Measurements from ENCODE around the gene PLPPR1.
A peak's percentile ranks its signal among the peaks of the same experiment; 100 is the strongest.
"Not testable (repeated sequence)": the region's sequence is repeated elsewhere in the genome, so short reads cannot be mapped to it uniquely, and the experiment has no call there.

Gene PLPPR1

DNA sequence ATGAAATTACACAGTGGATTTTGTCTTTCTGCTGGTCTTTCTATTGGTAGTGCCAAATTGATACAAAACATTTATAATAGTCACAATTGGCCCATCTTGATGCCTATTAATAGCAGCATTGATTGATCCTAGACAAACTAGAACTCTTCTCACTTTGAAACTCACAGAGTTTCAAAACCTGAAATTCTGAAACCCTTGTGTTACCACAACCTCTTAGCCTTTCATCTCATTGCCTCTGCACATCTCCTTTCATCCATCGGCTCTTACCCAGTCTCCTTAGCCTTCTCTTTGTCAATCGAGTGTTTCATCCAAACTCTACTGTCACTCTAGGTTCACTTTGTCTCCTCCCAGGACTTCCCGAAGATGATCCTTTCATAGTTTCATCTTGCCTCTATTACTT lies 22.1 kb downstream of the PLPPR1 start:
- no peak for DNase-seq

DNA sequence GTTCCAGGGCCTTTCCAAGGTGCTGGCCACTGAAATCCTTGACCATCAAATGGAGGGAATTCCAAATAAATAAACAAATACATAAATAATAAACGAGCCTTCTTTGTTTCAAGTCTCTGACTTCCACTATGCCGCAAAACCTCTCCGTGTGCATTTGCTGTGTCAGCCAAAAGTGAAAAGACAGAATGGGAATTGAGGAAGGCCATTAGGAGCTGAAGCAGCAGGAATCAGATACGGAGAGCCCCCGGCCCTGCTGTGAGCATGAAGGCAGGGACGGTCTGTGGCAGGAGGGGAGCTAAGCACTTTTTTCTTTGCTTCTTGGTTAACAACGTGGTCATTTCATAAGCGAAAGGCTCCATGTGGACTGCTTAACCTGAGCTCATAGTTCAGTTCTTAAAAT lies 26.1 kb downstream of the PLPPR1 start:
- DNase-seq = no peak

DNA sequence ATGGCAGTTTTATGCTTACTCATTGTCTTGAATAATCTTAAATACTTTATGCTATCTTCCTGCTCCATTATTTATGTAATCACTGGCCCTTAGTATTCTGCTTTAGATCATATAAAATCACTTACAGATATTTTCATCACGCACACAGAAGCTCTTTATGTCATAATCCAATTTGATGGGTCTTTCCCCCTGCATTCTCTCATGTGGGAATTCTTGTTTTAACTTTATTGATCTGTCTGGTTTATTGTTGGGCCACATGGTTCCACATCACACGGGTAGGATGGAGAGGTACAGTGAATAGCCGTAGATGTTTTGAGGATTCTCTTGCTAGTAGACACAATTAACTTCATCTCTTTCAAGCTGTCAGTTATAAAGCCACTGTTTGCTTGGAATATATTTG lies 27.0 kb downstream of the PLPPR1 start:
- DNase-seq = no peak

DNA sequence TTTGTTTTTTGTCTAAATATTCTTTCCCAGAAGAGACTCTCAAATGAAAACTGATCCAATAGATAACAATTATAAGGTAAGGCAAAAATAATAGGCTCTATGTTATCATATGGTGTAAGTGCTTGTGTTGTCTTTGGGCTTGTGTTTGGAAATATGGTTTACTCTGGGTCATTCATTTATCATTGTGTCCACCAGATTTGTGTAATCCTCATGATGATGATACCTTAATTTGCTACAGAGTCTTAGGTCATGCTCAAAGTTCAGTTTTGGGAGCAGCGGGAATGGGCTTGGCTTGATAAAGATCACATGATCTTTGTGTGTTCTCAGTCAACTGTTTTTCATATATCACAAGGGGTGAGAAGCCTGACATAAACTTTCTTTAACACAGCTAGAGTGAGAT lies 34.2 kb downstream of the PLPPR1 start:
- no peak for DNase-seq

DNA sequence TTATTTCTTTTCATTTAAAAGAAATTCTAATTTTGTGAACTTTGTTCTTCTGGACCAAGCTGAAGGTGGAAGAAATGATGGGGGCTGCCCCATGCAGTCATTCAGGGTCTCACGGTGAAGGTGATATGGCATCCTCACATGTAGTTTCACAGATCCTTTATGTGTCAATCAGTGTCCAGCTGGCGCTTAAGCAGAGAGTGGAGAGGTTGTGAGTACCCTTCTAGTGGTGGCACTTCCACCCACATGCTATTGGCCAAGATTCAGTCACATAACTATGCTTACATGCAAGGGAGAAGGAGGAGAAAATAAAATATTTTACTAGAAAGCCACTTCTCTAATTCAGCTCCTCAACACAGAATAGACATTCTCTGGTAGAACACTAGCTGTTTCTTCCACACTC lies 34.7 kb downstream of the PLPPR1 start:
- DNase-seq = no peak

DNA sequence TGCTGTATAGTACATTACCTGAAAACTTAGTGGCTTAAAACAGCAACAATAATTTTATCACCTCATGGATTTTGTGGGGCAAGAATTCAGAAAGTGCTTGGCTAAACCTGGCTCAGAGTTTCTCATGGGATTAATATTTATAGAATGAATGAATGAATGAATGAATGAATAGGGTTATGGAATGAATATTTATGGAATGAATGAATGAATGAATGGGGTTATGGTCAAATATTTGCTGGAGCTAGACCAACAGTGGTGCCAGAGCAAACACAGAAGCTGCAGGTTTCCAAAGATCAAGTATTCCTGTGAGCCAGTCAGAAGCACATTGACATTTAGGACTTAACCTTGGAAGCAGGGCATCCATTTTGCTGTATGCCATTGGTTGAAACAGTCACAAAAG lies 35.7 kb downstream of the PLPPR1 start:
- no peak for DNase-seq

DNA sequence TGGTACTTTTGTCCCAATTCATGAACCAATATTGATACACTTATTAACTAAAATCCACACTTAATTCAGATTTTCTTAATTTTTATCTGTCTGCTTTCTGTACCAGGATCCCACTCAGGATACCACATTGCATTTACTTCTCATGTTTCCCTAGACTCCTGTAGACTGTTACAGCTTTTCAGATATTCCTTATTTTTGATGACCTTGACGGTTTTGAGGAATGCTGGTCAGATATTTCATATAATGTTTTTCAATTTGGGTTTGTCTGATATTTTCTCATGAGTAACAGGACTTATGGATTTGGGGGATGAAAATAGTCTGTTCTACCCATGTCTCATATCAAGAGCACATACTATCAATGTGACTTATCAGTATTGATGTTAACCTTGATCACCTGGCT lies 37.4 kb downstream of the PLPPR1 start:
- no peak for DNase-seq

DNA sequence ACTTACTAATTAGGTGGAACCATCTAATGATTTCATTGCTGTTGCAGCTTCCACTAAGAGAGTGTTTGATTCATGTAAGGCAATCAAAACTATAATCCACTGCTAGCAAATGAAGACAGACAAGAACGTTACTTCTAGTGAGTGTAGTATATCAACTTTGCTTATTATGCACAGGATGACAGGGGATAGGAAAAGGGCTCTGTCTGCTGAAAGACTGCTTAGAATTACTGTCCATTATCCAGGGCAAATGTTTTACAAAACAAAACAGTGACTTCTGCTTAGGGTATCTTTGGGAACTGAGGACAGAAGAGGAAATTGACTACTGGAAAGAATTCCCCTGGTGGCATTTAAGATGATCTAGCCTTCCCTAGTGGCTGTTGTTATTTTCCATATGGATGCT lies 40.2 kb downstream of the PLPPR1 start:
- DNase-seq = no peak

DNA sequence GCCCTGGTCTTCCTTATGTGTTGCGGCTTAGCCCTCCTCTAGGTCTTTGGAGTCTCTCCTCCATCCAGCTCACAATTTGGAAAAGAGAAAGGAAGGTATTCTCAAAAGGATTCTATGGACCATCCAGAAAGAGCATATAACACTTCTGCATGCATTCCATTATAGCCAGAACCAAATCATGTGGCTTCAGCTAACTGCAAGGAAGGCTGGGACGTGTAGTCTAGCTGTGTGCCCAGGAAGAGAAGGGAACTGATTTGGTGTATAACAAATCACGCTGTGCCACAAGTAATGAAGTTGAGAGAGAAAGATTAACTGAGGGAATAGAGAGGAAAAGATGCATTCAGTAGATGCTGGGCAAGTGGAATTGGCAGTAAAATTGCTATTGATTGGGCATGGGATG lies 43.7 kb downstream of the PLPPR1 start:
- no peak for DNase-seq

DNA sequence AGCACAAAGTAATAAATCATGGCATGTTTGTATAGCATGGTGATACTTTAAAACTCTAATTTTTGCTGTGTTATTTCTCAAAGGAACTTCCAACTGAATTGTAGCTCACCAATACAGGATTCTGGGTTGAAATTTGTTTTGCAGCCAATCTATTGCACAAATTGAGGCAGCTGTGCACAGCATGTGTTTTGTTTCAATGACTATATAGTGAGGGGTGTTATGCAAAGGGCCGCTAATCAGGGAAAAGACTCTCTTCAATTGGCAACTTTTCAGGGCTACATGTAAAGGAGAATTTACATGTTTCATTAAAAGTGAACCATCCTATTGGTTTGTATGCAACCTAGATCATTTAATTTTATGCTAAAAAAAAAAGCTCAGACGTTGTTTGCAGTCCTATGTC lies 44.6 kb downstream of the PLPPR1 start:
- DNase-seq = peak in 2 of 3 experiments; percentile 5 to 58

DNA sequence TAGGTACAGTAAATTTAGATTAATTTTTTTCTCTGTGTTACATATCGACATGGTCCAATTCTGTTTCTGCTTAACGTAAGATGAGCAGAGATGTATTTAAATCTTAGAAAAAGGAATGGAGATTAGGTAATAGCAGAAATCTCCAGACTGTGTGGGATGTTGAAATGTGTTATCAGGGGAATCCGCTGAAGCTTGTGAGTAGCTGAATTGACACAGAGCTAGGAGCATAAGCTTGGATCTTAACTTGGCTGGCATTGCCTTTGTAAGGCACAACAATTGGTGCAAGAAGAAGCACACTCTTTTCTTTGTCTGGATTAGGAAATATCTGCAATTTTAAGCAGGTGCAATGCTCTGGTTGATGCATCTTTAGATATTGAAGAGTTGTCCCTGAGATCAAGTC lies 53.1 kb downstream of the PLPPR1 start:
- DNase-seq = no peak

DNA sequence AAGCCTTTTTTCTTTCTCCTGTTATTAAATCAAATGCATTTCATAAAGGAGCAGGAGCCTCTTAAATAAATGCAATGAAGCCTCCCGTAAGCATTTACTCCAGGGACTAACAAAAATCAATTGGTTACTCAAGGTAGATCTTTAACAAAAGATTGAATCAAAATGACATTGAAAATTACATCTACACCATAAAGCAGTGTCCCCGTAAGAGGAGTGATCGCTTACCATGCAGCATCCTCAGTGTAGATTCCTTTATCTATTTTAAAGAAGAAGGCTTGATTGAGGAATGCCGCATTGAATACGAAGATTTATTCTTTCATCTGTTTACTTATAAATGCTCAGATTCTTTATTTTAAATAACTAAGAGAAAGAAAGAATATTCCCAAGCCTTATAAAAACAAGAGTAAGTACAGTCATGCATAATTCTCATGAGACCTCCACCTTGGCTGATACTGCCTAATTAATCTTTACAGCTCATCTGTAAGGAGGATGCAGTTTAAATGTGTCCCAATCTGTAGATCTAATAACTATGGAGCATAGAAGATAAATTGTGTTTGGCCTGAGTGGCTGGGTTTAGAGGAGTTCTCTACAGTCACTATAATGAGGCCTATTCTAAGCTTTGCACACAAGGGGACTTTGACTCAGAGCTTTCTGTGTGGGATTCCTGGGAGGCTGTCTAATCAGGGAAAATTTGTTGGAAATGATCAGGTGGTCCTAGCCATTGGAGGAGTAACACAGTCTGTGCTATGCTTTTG lies 55.1 kb downstream of the PLPPR1 start:
- DNase-seq = no peak

DNA sequence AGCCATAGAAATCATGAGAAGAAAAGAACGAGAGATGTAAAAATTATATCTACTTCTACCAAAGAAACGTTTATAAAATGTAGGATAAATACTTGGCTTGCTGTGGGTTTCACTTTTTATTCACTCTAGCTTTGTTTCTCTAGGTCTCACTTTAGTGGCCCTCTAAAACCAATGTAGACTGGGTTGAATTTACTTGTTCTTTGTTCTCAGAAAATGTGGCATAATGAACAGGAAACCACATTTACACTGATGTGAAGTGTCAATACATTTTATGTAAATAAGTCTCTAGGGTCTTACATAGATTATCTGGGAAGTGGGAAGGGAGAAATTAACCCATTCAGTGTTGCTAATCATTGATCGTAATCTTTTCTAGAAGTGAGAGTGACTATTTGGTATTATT lies 58.9 kb downstream of the PLPPR1 start:
- peak in 1 of 3 experiments; percentile 24 for DNase-seq

DNA sequence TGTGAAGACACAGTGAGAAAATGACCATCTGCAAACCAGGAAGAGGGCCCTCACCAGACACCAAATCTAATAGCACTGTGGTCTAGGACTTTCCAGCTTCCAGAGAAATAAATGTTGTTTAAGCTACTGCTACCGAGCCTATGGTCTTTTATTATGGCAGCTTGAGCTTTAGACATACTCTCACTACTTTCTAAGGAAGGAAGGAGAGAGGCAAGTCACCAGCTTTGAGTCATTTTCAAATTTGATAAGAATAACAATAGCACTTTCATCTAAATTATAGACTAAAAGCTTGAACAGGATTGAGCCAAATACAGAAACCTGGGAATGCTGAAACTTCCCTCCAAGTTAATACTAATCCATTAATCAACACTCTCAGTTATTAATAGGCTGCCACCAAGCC lies 64.4 kb downstream of the PLPPR1 start:
- no peak for DNase-seq

DNA sequence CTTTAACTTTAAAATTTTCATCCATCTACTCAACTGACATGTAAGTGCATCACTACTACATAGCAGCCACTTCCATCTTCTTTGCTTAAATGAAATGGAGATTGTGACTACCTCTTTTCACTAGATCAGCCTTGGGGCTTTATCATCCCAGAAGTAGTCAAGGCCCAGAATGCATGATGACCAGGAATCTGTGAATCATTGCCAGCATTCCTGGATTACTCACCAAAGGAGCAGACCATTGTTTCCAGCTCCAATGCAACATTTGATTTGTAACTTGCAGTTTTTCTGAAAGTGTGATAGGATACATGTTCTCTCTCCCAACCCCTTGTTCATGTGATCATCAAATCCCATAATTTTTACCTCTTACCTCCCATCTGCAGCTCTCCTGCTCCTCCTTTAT lies 65.1 kb downstream of the PLPPR1 start:
- no peak for DNase-seq

DNA sequence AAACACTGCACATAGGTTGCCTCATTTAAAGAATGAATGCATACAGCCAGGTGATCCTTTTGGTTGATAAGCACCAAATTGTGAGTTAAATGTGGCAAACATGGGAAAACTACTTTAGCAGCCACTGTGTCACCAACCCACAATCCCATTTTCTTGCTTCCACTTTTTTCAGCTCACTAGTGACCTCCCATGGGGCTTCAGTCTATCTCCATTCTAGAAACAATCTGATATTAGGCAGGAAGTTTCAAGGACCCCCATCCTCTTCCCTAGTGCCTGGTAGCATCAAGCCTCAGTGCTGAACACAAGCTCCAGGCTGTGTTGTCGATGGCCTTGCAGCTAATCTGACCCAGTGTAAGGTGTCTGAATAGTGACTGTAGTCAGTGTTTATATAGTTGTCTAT lies 66.2 kb downstream of the PLPPR1 start:
- DNase-seq = no peak

DNA sequence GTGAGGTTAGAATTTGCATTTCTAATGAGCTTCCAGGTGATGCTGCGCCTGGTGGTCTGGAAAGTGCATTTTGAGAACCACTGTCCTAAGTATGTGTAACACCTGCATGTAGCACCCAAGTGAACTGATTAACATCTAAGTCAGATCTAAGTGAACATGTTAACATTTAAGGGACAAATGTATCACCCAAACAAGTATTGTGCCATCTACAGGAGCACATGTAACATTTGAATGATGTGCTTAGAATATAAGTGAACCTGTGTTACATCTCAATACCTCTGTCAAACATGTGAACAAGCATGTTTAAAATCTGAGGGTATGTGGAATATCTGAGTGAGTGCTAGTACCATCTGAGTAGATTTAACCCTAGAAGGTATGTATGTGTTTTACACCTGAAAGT lies 68.7 kb downstream of the PLPPR1 start:
- no peak for DNase-seq

DNA sequence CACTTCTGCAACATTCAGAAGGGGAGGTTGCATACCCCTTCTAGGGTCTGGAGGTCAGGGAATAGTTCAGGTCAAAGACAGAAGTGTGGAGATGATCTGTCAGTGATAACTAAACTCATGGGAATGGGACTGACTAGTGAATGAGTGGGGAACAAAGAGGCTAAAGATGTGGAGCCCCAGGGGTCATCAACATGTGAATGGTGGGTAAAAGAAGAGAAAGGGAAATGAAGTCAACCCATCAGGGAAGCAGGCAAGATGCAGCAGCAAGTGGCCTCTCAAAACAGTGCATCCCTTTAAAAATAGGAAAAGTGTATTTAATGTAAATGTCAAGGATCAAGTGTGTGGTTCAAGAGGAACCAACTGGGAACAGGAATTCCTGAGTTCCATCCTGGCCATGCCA lies 69.9 kb downstream of the PLPPR1 start:
- DNase-seq = no peak

DNA sequence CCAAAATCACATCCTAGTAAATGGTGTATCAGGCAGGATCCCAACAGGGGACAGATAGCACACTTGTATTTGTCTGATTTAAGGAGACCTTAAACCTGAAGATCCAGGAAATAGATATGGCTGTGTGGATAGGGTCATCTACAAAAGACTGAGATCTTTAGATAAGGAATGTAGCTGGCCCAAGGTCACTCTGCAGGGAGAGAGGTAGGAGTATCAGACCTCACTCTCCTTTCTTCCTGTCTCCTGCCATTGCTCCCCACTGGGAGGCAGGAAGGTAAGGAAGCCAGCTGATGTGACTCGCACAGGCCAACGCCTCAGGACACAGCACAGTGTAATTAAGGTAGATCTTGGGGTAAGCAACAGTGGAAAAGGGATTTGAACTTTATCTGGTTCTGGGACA lies 85.8 kb downstream of the PLPPR1 start:
- no peak for DNase-seq

DNA sequence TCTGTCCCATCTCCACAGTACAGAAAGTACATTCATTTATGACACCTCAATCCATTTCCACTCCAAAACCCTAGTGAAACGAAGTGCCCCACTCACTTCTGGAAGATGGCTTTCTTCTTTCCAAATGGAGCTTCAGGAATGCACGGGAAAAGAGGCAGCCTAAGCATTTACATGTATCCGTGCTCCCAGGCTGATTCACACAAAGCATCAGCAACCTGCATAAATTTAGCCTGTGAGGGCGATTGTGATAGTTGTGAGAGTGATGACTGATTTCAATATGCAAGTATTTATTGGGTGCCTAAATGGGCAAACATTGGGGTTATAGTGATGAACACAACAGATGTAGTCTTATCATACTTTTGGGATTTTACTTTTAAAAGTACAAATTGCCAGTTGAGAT lies 86.6 kb downstream of the PLPPR1 start:
- DNase-seq = no peak

DNA sequence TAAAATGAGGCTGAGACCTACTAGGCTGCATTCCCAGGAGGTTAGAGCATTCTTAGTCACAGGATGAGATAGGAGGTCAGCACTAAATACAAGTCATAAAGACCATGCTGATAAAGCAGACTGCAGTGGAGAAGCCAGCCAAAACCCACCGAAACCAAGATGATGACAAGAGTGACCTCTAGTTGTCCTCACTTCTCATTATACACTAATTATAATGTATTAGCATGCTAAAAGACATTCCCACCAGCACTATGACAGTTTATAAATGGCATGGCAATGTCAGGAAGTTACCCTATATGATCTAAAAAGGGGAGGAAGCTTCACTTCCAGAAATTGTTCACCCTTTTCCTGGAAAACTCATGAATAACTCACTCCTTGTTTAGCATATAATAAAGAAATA lies 88.6 kb downstream of the PLPPR1 start:
- DNase-seq = no peak

DNA sequence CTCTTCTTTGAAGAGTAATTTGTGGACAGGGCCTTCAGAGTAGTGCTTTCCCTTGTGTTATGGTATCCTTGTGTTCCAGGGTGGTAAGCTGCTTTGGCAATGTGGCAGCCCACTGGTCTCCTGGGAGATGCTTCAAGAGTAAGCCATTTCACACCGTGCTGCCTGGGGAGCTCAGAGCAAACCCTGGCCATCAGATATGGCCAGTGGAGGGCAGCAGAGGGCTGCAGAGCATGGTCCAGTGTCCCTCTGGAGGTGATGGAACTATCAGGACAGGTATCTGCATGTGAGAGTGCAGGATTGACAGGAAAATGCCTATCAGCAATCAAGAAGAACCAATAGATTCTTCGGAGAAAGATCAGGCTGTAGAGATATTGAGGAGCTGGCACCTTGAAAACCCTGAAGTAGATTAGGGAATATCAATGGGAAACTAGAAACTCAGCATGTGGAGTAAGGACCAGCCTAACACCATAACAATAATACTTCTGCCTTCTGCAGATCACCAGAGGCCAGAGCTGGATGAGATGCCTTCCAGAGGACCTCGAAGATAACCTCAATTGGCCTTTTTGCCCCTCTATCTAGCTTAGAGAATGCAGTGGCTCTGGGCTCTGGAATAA lies 90.8 kb downstream of the PLPPR1 start:
- DNase-seq = peak; percentile 70 to 86 (median 73)

DNA sequence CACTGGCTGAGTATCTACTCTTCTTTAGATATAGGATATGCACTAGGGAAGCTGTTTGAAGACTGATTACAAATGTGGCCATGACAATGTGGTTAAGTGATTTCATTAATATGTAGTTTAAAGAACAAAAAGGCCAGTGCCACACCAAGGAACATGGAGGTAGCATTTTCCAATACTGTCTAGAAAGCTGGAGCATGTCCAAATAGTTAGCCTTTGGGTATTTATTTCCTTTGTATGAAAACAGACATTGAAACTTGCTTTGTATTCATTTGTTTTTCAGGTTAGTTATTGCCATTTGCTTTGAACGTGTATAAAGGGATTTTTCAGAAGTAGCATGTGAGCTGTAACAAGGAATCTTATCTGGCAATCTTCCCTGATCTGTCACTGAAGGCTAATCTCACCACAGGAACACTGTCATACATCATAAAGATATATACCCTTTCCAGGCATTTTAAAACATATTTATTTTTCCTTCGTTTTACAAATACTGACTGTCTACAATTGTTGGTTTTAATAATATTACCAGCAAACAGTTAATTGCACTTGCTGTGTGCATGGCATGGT lies 93.4 kb downstream of the PLPPR1 start:
- DNase-seq = peak in 1 of 3 experiments; percentile 28

DNA sequence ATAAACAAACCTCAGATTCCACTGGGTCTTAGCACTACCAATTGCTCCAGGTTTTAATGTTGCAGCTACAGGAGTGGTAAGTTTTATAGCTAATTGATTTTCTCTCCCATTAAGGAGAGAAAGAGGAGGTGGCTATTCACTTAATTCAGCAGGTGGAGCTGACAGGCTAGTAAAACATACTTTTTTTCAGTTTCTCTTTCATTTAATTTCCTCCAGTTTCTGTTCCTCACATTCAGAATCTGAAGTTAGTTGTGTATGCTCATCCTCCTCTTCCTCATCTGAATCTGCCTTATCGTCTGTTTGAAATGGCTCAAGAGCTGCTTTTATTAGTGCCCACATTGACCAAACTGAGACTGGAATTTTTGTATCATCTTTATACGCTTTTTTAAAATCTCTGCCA lies 98.0 kb downstream of the PLPPR1 start:
- DNase-seq = no peak

DNA sequence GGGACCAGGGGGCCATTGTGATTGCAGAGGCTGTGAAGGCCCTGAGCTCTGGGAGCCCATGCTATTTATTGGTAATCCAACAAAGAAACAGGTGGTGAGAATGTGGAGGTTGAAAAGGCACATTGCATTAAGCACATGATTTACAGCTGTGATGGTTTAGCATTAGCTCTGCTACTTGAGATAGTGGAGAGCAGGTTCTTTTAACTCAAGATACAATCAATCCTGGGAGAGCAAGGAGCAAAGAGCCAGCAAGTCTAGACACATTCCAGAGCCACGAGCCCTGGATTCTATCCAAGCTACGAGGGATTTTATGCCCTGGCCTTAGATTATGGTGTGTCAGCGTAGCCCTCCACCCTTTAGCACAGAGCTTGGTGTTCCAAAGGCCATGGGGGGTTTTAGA lies 98.8 kb downstream of the PLPPR1 start:
- not testable (repeated sequence) for DNase-seq
